GM12878 (cell line): ENCODE measurements around the gene RASGRF2. TPM values are rescaled to one million over a fixed set of nuclear protein-coding genes. Genes with fewer than 3 reads are reported as not detected.

Experiments used
- ATAC-seq: fragments of 200-7000 bp; cut with Tn5 transposase; 3 replicates; pipeline ENCODE4 v1.9.1; 2020; ENCODE audit warnings: mild to moderate bottlenecking, moderate library complexity
- BruUV-seq: library from RNA; stranded (reverse); fragments of 400-500 nt; replicated peaks from 2 replicates; lab custom pipeline; 2021; lab: Mats Ljungman, UMichigan
- CTCF ChIA-PET: fragments of 300-600 bp; sonication (Branson Sonifier 250); formaldehyde crosslinking; extraction: SDS; loops from one replicate; lab custom pipeline; 2021; ENCODE audit warnings: inconsistent platforms; lab: Yijun Ruan, JAX
- POLR2A ChIA-PET: fragments of 350-600 bp; formaldehyde crosslinking; extraction: SDS; loops from one replicate; lab custom pipeline; 2021; ENCODE audit warnings: inconsistent platforms; lab: Charles Lee
- RAD21 ChIA-PET: fragments of 300-600 bp; sonication (Branson Sonifier 250); formaldehyde crosslinking; loops from one replicate; lab custom pipeline; 2023; ENCODE audit warnings: antibody characterized with exemption; ENCODE audit not compliant: unreplicated experiment; lab: Charles Lee
- SMC1A ChIA-PET: fragments of 300-600 bp; sonication (Branson Sonifier 250); formaldehyde crosslinking; loops from one replicate; lab custom pipeline; 2023; ENCODE audit not compliant: unreplicated experiment, uncharacterized antibody; lab: Charles Lee
- DNase-seq: peaks from one replicate; pipeline ENCODE4 v3.0.0-alpha.2; 2011; ENCODE audit warnings: low read depth, low spot score
- FAIRE-seq: peaks from 3 replicates; lab custom pipeline; 2011; peaks lifted over from hg19 to GRCh38; lab: Jason Lieb, UNC
- H2AFZ ChIP-seq: 2 replicates; pipeline ENCODE4 v1.6.0; 2011; ENCODE audit warnings: low read depth, low read length, control low read depth; ENCODE audit not compliant: control insufficient read depth
- H3K27ac ChIP-seq: 2 replicates; pipeline ENCODE4 v1.5.1; 2011; ENCODE audit warnings: control low read depth; ENCODE audit not compliant: control insufficient read depth, insufficient read depth
- H3K27me3 ChIP-seq, 2 experiments: replicated peaks in 1 of 2; 2 replicates each; pipeline versions ENCODE4 v1.6.0 to v1.6.1; 2011; ENCODE audit warnings: low read length in 1 of 2; ENCODE audit not compliant: control insufficient read depth in 2 of 2, insufficient read depth in 2 of 2
- H3K36me3 ChIP-seq, 2 experiments: 2 replicates each; pipeline ENCODE4 v1.5.1; 2011; ENCODE audit warnings: low read length in 1 of 2; ENCODE audit not compliant: control insufficient read depth in 2 of 2, insufficient read depth in 2 of 2
- H3K4me1 ChIP-seq: 2 replicates; pipeline ENCODE4 v1.6.1; 2011; ENCODE audit warnings: mild to moderate bottlenecking, low read length, moderate library complexity, mixed read lengths; ENCODE audit not compliant: control insufficient read depth, insufficient read depth
- H3K4me2 ChIP-seq: 2 replicates; pipeline ENCODE4 v1.6.0; 2011; ENCODE audit warnings: control low read depth; ENCODE audit not compliant: control insufficient read depth, insufficient read depth
- H3K4me3 ChIP-seq: fragments of 200-600 bp; sonication (generic); 2 replicates; pipeline ENCODE4 v1.5.1; 2016
- H3K79me2 ChIP-seq: 2 replicates; pipeline ENCODE4 v1.6.0; 2011; ENCODE audit warnings: low read length; ENCODE audit not compliant: control insufficient read depth, insufficient read depth
- H3K9ac ChIP-seq: 2 replicates; pipeline ENCODE4 v1.8.0; 2011; ENCODE audit warnings: low read length, control low read depth, mixed read lengths; ENCODE audit not compliant: control insufficient read depth, insufficient read depth
- H3K9me3 ChIP-seq: replicated peaks from 3 replicates; pipeline ENCODE4 v1.5.1; 2011; ENCODE audit warnings: mild to moderate bottlenecking, low read length; ENCODE audit not compliant: control insufficient read depth, insufficient read depth
- H4K20me1 ChIP-seq: 2 replicates; pipeline ENCODE4 v1.6.0; 2011; ENCODE audit not compliant: control insufficient read depth, insufficient read depth
- BCLAF1 ChIP-seq: fragments of 450-650 bp; IDR thresholded peaks from 2 replicates; pipeline ENCODE4 v1.6.1; 2017; ENCODE audit warnings: antibody characterized with exemption, mild to moderate bottlenecking, moderate library complexity
- CUX1 ChIP-seq: IDR thresholded peaks from 2 replicates; pipeline ENCODE4 v1.6.1; 2012; ENCODE audit warnings: improper control_type of control experiment, low read depth, low read length; ENCODE audit not compliant: insufficient replicate concordance
- EZH2 ChIP-seq: IDR thresholded peaks from 2 replicates; pipeline ENCODE4 v1.6.1; 2012; ENCODE audit warnings: low read depth, mild to moderate bottlenecking, control low read depth, inconsistent platforms, low read length, borderline replicate concordance; ENCODE audit not compliant: control insufficient read depth
- HDGF ChIP-seq: fragments of 450-650 bp; IDR thresholded peaks from 2 replicates; pipeline ENCODE4 v1.6.1; 2016; ENCODE audit warnings: antibody characterized with exemption
- PRDM15 ChIP-seq: fragments of 450-650 bp; formaldehyde crosslinking; IDR thresholded peaks from 2 replicates; pipeline ENCODE4 v1.4.0; 2020; ENCODE audit warnings: mild to moderate bottlenecking, moderate library complexity
- SMAD5 ChIP-seq: IDR thresholded peaks from 2 replicates; pipeline ENCODE4 v1.6.1; 2016; ENCODE audit warnings: antibody characterized with exemption, low read depth
- WGBS: methylation state at CpG from one replicate; pipeline ENCODE4 v1.1.6; 2016; ENCODE audit warnings: low lambda C conversion rate; ENCODE audit not compliant: insufficient replicate concordance, insufficient coverage; ENCODE audit errors: missing lambda C conversion rate; 5-methylcytosine and 5-hydroxymethylcytosine counted together
- in situ Hi-C: fragments of 300-500 bp; cut with MboI; formaldehyde crosslinking; loops from 9 replicates; pipeline ENCODE4 v1.14.3; 2018; ENCODE audit warnings: mixed read lengths
- intact Hi-C: fragments of 100-400 bp; cut with micrococcal nuclease; formaldehyde crosslinking; loops from one replicate; pipeline ENCODE4 v1.14.2; 2022; ENCODE audit not compliant: unreplicated experiment
- polyA plus RNA-seq, 11 experiments: library from polyadenylated mRNA; depleted of rRNA in 4 of 11; unstranded in 6 of 11; stranded (reverse) in 5 of 11; fragments of >200 nt; fragmentation: Nextera tagmentation in 4 of 11; fragmentation: Illumina TruSeq in 1 of 11; extraction: Ambion mirVana in 4 of 11; extraction: Trizol in 1 of 11; gene quantifications; 1 replicate in 1 of 11; 2 replicates in 10 of 11; pipeline versions ENCODE4 v1.2.1 to v1.2.3, GENCODE V29; 2011 to 2016; ENCODE audit warnings: inconsistent platforms in 2 of 11, missing spikeins in 2 of 11, low read depth in 1 of 11
- total RNA-seq, 4 experiments: library from RNA; depleted of rRNA in 3 of 4; stranded (reverse); fragments of >200 nt in 3 of 4; fragmentation: Illumina TruSeq in 1 of 4; extraction: Trizol in 1 of 4; gene quantifications; 2 replicates each; pipeline versions ENCODE4 v1.2.1 to v1.2.3, GENCODE V29; 2013 to 2021

The RASGRF2 gene
- total and polyA plus RNA-seq, 10 of the 15 experiments (the other 5 are each of a cell fraction or from before 2014, with no cell fraction given), result 0.05 to 0.24 (median 0.07) TPM

- Histone ChIP-seq H3K4me3 (no peak overlapping the region), H3K79me2 (no peaks in the 10 kb centered on the region), H2AFZ (no peak overlapping the region), H3K9me3 (no peaks in the 10 kb centered on the region), H3K4me1 (no peaks in the 10 kb centered on the region), H3K9ac (no peak overlapping the region), H3K36me3 (no peaks in the 10 kb centered on the region), H3K27ac (no peak overlapping the region)
- BruUV-seq, result no TSS peak
- no peak for FAIRE-seq
- 48% methylated on average over 4 of the region's 4 CpGs for WGBS
- ChIA-PET RAD21 (no interaction called here), CTCF (no interaction called here), SMC1A (no interaction called here), POLR2A (no interaction called here)
- intact Hi-C loops, result no loop called here
- TF ChIP-seq PRDM15 (CRISPR knock-in tag) (no peak), SMAD5 (no peak), BCLAF1 (no peak), HDGF (no peak), EZH2 (no peak), CUX1 (no peak)
- TF ChIP-seq, all 136 proteins: peak for 0
- Histone ChIP-seq H3K4me2 (no peak overlapping the region), H4K20me1 (no peaks in the 10 kb centered on the region), H3K27me3 (peaks cover 0 to 2% of the 10 kb centered on the region in 2 experiments; a peak in 1 of 4 replicates)
- DNase-seq, result no peak
- in situ Hi-C loops, result no loop called here
- ATAC-seq, result no peak
These were observed 61.3 kb downstream of the RASGRF2 start for GRCh38 chr5:81021486-81021885.
